B cell (primary cell): Measurements from ENCODE around the gene PLEKHH3.

ENCODE experiments used
- CTCF ChIP-seq: fragments of 200-600 bp; IDR thresholded peaks from one replicate; pipeline ENCODE4 v1.8.0; 2022; ENCODE audit warnings: antibody characterized with exemption, mild to moderate bottlenecking
- EZH2 ChIP-seq: IDR thresholded peaks from 2 replicates; pipeline ENCODE4 v1.6.1; 2012; ENCODE audit warnings: borderline replicate concordance, low read depth, mild to moderate bottlenecking, moderate library complexity, low read length; ENCODE audit not compliant: insufficient read depth, poor library complexity, severe bottlenecking

GRCh38 chr17:42685831-42686230 lies 9.0 kb upstream of the PLEKHH3 start:
- TF ChIP-seq CTCF (no peak), EZH2 (no peak)
